ENCODE data around the gene MUC5AC. TPM values are rescaled to one million over a fixed set of nuclear protein-coding genes. Genes with fewer than 3 reads are reported as not detected.
"Not testable (repeated sequence)": the region's sequence is repeated elsewhere in the genome, so short reads cannot be mapped to it uniquely, and the experiment has no call there.

Gene MUC5AC
- total RNA-seq, 2 donors from 2014 or later = not detected

DNA sequence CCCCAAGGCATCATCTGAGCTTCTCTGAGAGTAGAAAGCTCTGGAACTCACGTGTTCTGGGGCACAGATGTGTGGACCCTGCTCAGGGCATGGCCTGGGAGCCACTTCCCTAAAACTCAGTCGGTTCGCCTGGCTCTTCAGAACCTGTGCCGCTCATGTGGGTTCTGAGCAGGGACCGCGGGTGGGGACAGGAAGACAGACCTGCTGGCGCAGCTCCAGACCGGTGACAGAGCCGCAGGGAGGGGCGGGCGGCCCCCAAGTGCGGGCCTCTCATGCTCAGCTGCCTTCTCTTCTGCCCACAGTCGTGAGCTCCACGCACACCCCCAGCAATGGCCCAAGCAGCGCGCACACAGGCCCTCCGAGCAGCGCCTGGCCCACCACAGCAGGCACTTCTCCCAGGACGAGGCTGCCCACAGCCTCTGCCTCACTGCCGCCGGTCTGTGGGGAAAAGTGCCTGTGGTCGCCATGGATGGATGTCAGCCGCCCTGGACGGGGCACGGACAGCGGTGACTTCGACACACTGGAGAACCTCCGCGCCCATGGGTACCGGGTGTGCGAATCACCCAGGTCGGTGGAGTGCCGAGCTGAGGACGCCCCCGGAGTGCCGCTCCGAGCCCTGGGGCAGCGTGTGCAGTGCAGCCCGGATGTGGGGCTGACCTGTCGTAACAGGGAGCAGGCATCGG is 24.2 kb downstream of the MUC5AC start:
- Histone ChIP-seq H3K27ac (no peak overlapping the region), H3K36me3 (no peaks in the 10 kb centered on the region), H3K4me1 (no peaks in the 10 kb centered on the region), H3K4me3 (no peak overlapping the region), H3K27me3 (no peaks in the 10 kb centered on the region), H3K9me3 (no peaks in the 10 kb centered on the region)
- no peak for DNase-seq (ENCODE audit: low spot score)
- TF ChIP-seq, protein P1, sequence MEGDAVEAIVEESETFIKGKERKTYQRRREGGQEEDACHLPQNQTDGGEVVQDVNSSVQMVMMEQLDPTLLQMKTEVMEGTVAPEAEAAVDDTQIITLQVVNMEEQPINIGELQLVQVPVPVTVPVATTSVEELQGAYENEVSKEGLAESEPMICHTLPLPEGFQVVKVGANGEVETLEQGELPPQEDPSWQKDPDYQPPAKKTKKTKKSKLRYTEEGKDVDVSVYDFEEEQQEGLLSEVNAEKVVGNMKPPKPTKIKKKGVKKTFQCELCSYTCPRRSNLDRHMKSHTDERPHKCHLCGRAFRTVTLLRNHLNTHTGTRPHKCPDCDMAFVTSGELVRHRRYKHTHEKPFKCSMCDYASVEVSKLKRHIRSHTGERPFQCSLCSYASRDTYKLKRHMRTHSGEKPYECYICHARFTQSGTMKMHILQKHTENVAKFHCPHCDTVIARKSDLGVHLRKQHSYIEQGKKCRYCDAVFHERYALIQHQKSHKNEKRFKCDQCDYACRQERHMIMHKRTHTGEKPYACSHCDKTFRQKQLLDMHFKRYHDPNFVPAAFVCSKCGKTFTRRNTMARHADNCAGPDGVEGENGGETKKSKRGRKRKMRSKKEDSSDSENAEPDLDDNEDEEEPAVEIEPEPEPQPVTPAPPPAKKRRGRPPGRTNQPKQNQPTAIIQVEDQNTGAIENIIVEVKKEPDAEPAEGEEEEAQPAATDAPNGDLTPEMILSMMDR (IDR thresholded peaks at IDR 0.05) = no peak

- not testable (repeated sequence) for H3K27me3 ChIP-seq; H3K4me1 ChIP-seq; H3K4me3 ChIP-seq; DNase-seq (ENCODE audit: low spot score); H3K36me3 ChIP-seq; H3K9me3 ChIP-seq; H3K27ac ChIP-seq
Measured at GRCh38 chr11:1184139-1184538, 26.4 kb downstream of the MUC5AC start.

DNA sequence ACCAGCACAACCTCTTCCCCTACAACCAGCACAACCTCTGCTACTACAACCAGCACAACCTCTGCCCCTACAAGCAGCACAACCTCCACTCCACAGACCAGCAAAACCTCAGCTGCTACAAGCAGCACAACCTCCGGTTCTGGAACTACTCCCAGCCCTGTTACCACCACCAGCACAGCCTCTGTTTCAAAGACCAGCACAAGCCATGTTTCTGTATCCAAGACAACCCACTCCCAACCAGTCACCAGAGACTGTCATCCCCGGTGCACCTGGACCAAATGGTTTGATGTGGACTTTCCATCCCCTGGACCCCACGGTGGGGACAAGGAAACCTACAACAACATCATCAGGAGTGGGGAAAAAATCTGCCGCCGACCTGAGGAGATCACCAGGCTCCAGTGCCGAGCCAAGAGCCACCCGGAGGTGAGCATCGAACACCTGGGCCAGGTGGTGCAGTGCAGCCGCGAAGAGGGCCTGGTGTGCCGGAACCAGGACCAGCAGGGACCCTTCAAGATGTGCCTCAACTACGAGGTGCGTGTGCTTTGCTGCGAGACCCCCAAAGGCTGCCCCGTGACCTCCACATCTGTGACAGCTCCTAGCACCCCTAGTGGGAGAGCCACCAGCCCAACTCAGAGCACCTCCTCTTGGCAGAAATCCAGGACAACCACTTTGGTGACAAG is 30.8 kb downstream of the MUC5AC start:
- H3K27me3 ChIP-seq; H3K4me3 ChIP-seq; H3K9me3 ChIP-seq; DNase-seq (ENCODE audit: low spot score); H3K4me1 ChIP-seq; H3K36me3 ChIP-seq; H3K27ac ChIP-seq: not testable (repeated sequence)

- H3K36me3 ChIP-seq; H3K4me3 ChIP-seq; H3K27me3 ChIP-seq; H3K4me1 ChIP-seq; H3K27ac ChIP-seq; DNase-seq (ENCODE audit: low spot score); H3K9me3 ChIP-seq: not testable (repeated sequence)
Measured at GRCh38 chr11:1189816-1190215, 32.1 kb downstream of the MUC5AC start.

DNA sequence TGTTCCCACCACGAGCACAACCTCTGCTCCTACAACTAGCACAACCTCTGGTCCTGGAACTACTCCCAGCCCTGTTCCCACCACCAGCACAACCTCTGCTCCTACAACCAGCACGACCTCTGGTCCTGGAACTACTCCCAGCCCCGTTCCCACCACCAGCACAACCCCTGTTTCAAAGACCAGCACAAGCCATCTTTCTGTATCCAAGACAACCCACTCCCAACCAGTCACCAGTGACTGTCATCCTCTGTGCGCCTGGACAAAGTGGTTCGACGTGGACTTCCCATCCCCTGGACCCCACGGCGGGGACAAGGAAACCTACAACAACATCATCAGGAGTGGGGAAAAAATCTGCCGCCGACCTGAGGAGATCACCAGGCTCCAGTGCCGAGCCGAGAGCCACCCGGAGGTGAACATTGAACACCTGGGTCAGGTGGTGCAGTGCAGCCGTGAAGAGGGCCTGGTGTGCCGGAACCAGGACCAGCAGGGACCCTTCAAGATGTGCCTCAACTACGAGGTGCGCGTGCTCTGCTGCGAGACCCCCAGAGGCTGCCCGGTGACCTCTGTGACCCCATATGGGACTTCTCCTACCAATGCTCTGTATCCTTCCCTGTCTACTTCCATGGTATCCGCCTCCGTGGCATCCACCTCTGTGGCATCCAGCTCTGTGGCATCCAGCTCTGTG is 34.2 kb downstream of the MUC5AC start:
- not testable (repeated sequence) for H3K36me3 ChIP-seq; H3K4me1 ChIP-seq; DNase-seq (ENCODE audit: low spot score); H3K27me3 ChIP-seq; H3K4me3 ChIP-seq; H3K27ac ChIP-seq; H3K9me3 ChIP-seq

DNA sequence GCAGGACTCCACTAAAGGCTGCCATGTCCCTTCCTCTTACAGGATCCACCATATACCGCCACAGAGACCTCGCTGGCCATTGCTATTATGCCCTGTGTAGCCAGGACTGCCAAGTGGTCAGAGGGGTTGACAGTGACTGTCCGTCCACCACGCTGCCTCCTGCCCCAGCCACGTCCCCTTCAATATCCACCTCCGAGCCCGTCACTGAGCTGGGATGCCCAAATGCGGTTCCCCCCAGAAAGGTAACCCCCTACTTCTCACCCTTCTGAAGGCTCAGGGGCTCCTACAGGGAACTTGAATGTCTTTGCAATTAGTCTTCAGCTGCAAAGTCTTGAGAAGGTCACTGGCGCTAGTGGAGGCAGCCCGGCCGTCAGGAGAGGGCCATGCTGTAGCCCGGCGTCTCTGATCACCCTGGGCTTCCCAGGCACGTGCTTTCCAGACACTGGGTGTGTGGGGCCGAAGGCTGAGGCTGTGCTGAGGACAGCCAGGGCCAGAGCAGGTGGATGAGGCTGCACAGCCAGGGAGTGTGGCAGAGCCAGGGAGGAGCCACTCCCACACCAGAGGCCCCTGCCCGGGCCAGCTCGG is 35.1 kb downstream of the MUC5AC start:
- H3K36me3 ChIP-seq = no peaks in the 10 kb centered on the region
- TF ChIP-seq, protein P1 (IDR thresholded peaks at IDR 0.05) = no peak
- H3K27me3 ChIP-seq = peaks cover 0 to 5% of the 10 kb centered on the region in 2 donors
- no peak overlapping the region for H3K4me3 ChIP-seq
- H3K27ac ChIP-seq = no peak overlapping the region
- H3K4me1 ChIP-seq = no peaks in the 10 kb centered on the region
- H3K9me3 ChIP-seq = no peaks in the 10 kb centered on the region
- DNase-seq (ENCODE audit: low spot score) = no peak

- DNase-seq (ENCODE audit: low spot score) = no peak
- Histone ChIP-seq H3K9me3 (no peaks in the 10 kb centered on the region), H3K27me3 (peaks cover 0 to 5% of the 10 kb centered on the region in 2 donors), H3K27ac (no peak overlapping the region), H3K4me3 (no peak overlapping the region), H3K4me1 (no peaks in the 10 kb centered on the region), H3K36me3 (no peaks in the 10 kb centered on the region)
- TF ChIP-seq, protein P1 (IDR thresholded peaks at IDR 0.05) = no peak
Measured at GRCh38 chr11:1193326-1194230, 35.8 kb downstream of the MUC5AC start.

Data from right atrium auricular region (tissue), 2 donors.